Measurements from ENCODE around the gene SPOCD1.

SPOCD1 gene

GRCh38 chr1:31787261-31787660, 28.6 kb downstream of the SPOCD1 start:
- no peak for DNase-seq (ENCODE audit: low spot score)

DNA sequence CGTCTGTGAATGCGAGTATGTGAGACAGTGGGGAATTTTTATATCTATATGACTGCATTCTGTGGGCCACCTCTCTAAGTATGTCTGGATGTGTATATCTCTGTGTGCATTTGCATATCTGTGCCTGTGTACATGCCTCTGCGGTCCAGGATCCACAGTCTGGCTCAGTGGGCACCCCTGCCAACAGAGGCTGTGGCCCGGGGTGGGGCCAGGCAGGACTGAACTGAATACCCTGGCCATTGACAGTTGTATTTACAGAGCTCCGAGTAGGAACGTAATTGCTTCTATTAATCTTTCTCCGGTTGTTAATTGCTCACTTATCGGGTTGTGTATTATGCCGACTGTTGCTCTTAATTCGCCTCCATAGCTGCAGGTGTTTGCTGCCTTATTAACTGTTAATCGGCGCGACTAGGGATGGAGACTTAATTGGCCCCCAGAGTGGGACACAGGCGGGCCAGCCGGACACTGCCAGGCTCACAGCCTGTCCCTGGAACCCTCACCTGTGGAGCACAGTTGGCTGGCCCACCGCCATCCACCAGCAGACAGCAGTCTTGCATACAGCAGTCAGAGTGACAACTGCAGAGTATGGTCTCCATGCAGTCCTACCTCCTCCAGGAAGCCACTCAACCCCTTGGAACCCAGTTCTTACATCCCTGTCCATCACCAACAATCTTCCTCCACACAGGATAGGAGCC, 29.3 kb downstream of the SPOCD1 start:
- no peak for DNase-seq (ENCODE audit: low spot score)

DNA sequence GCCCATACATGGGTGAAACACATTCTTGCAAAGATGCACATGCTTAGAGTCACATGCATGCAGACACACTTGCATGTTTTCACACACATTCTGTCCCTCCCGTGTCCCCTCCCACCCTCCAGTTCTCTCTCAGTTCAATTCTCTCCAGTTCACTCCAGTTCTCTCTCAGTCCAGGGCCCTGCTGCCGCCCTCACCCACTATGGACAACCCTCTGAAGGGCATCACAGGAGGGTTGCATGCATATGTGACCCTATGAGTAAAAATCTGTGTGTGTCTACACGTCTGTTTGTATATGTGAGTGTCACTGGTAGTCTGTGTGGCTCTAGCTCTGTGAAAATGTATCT, 29.9 kb downstream of the SPOCD1 start:
- no peak for DNase-seq (ENCODE audit: low spot score)

DNA sequence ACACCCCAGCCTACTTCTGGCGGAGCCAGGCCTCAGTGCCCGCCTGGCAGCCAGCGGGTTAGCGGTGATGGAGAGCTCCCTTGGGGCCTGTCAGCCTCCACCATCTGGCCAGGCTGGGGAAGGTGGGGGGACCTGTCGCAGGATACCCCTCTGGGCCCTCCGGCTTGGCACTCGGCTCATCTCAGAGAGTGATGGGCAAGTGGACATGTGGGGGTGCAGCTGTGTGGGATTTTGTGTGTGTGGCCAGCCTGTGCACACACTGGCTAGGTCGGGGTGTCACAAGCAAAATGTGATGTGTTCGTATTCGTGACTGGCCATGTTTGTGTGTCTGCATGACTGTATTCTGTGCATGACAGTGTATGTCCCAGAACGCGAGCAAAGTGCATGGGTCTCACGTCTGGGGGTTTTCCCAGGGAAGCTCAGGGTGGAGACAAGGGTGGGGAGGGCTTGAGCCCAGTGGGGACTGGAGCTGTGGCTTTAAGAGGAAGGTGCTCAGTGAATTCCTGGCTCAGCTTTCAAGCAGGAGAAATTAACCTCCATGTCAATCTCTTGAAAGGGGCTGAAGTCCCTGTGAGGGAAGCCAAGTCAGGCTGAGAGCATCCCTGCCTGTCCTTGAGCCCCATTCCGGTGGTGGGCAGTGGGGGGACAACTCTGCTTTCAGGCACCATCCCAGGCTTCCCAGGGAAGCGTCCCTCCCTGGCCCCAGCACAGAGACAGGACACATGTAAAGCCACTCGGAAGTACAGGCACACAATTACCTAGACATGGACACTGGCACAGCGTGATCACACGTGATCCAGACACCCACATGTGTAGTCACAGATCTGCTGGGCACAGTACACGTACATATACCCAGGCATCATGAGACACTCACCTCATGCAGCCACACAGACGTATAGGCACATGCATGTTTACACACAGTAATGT, 30.5 kb downstream of the SPOCD1 start:
- DNase-seq (ENCODE audit: low spot score): no peak

GRCh38 chr1:31784356-31785019, 31.3 kb downstream of the SPOCD1 start:
- no peak for DNase-seq (ENCODE audit: low spot score)

GRCh38 chr1:31783846-31784245, 32.0 kb downstream of the SPOCD1 start:
- DNase-seq (ENCODE audit: low spot score): no peak

DNA sequence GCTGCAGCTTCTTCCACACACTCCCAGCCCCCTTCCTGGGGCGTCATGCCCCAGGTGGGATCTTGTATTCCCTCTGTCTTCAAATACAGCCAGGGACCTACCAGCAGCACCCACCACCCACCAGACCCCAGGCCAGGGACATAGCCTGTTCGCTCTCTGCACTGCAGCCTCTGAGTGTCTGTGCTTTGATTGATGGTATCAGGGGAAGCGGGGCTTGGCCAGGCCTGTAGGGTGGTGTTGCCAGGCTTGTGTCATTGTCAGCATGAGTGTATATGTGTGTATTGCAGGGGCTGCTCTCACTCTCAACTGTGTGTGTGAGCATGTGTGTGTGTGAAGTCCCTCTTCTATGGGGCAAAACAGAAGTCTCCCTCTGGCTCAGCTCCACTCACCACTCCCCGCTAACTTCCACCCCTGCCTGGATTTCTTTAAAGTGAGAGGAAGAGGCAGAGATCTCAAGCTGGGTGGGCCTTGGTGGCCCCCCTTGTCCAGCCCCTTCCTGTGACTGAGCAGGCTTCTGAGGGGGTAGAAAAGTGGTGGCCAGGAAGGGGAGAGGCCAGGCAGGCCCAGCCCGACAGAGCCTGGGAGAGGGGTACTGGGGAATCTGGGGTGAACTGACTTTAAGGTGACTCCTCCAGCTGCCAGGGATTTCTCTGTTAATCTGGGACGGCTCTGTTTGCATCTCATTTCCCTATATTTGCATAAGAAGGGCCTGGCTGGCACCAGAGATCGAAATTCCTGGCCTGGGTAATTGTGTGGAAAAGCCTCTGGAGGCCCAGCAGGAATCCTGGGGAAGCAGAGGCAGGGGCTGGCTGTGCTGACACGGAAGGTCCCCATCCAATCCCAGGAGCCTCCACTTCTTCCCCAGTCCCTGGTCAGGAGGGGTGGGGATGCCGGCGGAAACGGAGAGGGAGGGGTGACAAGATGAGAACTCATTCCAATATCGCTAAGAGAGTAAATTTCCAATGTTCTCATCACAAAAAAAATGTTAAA, 33.1 kb downstream of the SPOCD1 start:
- DNase-seq (ENCODE audit: low spot score): no peak

DNA sequence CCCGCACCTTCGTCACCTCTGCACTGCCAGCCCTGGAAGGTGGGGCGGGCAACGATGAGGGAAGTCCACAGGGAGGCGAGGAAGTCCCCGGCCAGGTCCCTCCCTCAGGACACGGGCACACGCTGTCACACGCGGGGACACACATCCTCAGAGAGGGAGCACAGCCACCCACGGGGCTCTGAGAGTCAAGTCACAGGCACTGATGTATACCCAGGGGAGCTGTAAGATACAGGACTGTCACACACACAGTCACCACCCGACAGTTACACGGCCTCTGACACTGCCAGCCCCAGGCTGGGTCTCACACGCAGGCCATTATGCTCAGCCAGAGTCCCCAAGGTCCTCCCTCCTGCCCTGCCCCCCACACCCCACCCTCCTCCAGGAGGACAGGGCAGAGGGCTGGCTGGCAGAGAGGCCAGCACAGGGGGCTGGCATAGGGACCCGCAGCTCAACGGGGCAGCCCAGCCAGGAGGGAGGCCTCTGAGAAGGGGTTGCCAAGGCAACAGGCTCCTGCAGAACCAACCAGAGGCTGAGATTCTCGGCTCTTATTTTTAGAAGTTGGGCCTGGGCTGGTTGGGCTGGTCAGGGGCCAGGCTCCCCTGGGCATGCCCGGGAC, 34.0 kb downstream of the SPOCD1 start:
- no peak for DNase-seq (ENCODE audit: low spot score)

- DNase-seq (ENCODE audit: low spot score): no peak
Observed at GRCh38 chr1:31781138-31781755, 34.6 kb downstream of the SPOCD1 start.

GRCh38 chr1:31780632-31781031, 35.2 kb downstream of the SPOCD1 start:
- DNase-seq (ENCODE audit: low spot score): no peak

GRCh38 chr1:31779687-31780086, 36.1 kb downstream of the SPOCD1 start:
- no peak for DNase-seq (ENCODE audit: low spot score)

GRCh38 chr1:31778763-31779488, 36.9 kb downstream of the SPOCD1 start:
- DNase-seq (ENCODE audit: low spot score): no peak

DNA sequence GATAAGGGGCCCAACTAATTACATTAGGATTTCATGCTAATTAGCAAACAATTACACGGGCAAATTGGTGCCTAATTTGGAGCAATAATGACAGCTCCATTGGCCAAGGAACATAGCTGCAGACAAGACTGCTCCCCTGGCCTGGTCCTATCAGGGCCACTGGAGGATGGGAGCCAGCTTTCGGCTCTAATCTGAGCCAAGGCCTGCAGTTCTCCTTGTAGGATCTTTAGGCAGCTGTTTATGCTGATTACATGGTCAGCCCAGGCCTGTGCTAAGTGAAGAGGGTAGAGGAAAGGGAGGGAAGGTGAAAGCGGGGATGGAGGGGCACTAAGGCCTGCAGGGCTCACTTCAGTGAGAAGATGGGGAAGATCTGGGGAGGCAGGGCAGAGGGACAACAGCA, 39.3 kb downstream of the SPOCD1 start:
- no peak for DNase-seq (ENCODE audit: low spot score)

DNA sequence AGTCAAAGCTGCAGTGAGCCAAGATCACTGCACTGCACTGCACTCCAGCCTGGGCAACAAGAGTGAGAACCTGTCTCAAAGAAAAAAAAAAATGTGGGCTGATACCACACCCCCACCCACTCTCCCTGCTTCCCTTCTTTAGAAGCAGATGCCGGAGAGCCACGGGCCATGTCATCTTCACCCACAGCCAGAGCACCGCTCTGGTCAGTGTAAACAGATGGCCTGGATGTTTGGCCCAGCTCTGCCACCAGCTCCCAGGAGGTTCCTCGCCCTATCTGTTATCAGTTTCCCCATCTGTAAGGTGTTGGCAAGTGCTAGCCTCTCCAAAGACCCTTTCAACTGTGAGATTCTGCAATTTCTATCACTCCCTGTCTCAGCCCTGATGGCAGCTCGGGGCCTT, 39.8 kb downstream of the SPOCD1 start:
- no peak for DNase-seq (ENCODE audit: low spot score)

- DNase-seq (ENCODE audit: low spot score): no peak
Observed at GRCh38 chr1:31775210-31775999, 40.4 kb downstream of the SPOCD1 start.

GRCh38 chr1:31774495-31774894, 41.3 kb downstream of the SPOCD1 start:
- DNase-seq (ENCODE audit: low spot score): no peak

GRCh38 chr1:31773861-31774260, 42.0 kb downstream of the SPOCD1 start:
- no peak for DNase-seq (ENCODE audit: low spot score)

DNA sequence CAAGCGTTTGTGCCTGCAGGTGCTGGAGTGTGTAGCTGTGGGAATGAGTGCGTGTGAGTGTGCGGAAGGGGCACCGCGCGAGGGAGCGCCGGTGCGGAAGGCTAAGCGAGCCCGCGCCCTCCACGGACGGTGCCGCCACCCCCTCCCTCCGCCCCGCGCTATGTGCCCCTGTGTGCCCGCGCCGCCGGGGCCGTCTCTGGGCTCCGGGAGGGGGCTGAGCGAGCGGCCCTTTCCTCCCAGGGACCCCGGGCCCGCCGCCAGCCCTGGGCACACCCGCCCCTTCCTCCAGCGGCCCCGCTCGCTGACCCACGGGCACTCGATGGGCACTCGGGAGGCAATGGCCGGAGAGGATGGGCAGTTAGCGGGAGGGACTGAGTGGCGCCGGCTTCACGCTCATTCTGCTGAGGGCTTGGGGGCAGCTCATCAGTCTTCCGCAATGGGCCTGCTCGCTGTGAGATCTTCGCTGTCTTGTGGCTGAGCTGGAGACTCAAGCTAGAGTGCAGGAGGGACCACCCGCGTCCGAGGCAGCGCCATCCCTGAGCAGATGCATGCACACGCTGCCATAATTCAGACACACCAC, 43.1 kb downstream of the SPOCD1 start:
- no peak for DNase-seq (ENCODE audit: low spot score)

Data from RKO (cell line).